22Rv1 (cell line): Measurements from ENCODE around the gene NT5E.

Experiments used
- ZFX ChIP-seq: fragments of 450-650 bp; IDR thresholded peaks from 2 replicates; pipeline ENCODE4 v1.6.1; 2017; ENCODE audit warnings: antibody characterized with exemption, borderline replicate concordance
- TF ChIP-seq, protein P1 (sequence below): fragments of 450-650 bp; IDR thresholded peaks from 2 replicates; pipeline ENCODE4 v1.5.1; 2017; ENCODE audit warnings: mild to moderate bottlenecking

DNA sequence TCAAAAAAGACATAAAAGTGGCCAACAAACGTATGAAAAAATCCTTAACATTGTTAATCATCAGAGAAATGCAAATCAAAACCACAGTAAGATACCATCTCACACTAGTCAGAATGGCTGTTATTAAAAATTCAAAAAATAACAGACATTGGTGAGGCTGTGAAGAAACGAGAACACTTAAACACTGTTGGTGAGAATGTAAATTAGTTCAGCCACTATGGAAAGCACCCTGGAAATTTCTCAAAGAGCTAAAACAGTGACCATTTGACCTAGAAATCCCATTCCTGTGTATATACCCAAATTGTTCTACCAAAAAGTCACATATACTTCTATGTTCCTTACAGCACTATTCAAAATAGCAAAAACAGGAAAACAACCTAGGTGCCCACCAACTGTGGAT is 24.9 kb upstream of the NT5E start:
- TF ChIP-seq, protein P1, sequence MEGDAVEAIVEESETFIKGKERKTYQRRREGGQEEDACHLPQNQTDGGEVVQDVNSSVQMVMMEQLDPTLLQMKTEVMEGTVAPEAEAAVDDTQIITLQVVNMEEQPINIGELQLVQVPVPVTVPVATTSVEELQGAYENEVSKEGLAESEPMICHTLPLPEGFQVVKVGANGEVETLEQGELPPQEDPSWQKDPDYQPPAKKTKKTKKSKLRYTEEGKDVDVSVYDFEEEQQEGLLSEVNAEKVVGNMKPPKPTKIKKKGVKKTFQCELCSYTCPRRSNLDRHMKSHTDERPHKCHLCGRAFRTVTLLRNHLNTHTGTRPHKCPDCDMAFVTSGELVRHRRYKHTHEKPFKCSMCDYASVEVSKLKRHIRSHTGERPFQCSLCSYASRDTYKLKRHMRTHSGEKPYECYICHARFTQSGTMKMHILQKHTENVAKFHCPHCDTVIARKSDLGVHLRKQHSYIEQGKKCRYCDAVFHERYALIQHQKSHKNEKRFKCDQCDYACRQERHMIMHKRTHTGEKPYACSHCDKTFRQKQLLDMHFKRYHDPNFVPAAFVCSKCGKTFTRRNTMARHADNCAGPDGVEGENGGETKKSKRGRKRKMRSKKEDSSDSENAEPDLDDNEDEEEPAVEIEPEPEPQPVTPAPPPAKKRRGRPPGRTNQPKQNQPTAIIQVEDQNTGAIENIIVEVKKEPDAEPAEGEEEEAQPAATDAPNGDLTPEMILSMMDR: no peak
- no peak for TF ChIP-seq ZFX
